Measurements from ENCODE around the gene ZBTB26.

The ZBTB26 gene

GRCh38 chr9:122931226-122932121, at the start of gene ZBTB26:
Gene ZBTB26, minus strand, starts transcription at chr9:122931512. Its CDS starts 11,578 bp downstream, at chr9:122919934.
- no peak for TF ChIP-seq GATA3 (IDR thresholded peaks at IDR 0.05; ENCODE audit: low read depth, low read length)
- TF ChIP-seq GATA2 (IDR thresholded peaks at IDR 0.05; ENCODE audit: low read depth, low read length): no peak; the same call in 1 of the 2 replicates

- TF ChIP-seq GATA2 (IDR thresholded peaks at IDR 0.05; ENCODE audit: low read depth, low read length): no peak
- no peak for TF ChIP-seq GATA3 (IDR thresholded peaks at IDR 0.05; ENCODE audit: low read depth, low read length)
These were observed 47.3 kb upstream of the ZBTB26 start for GRCh38 chr9:122978601-122979000.

GRCh38 chr9:122975196-122975595, 43.9 kb upstream of the ZBTB26 start:
- no peak for TF ChIP-seq GATA2 (IDR thresholded peaks at IDR 0.05; ENCODE audit: low read depth, low read length)
- no peak for TF ChIP-seq GATA3 (IDR thresholded peaks at IDR 0.05; ENCODE audit: low read depth, low read length)

- TF ChIP-seq GATA2 (IDR thresholded peaks at IDR 0.05; ENCODE audit: low read depth, low read length) (no peak), GATA3 (IDR thresholded peaks at IDR 0.05; ENCODE audit: low read depth, low read length) (no peak)
These were observed 29.8 kb upstream of the ZBTB26 start for GRCh38 chr9:122961139-122961538.

- TF ChIP-seq GATA2 (IDR thresholded peaks at IDR 0.05; ENCODE audit: low read depth, low read length) (no peak), GATA3 (IDR thresholded peaks at IDR 0.05; ENCODE audit: low read depth, low read length) (no peak)
These were observed 24.6 kb upstream of the ZBTB26 start for GRCh38 chr9:122955961-122956360.

GRCh38 chr9:122954253-122954691, 23.0 kb upstream of the ZBTB26 start:
- TF ChIP-seq GATA3 (IDR thresholded peaks at IDR 0.05; ENCODE audit: low read depth, low read length): no peak
- no peak for TF ChIP-seq GATA2 (IDR thresholded peaks at IDR 0.05; ENCODE audit: low read depth, low read length)

GRCh38 chr9:122951056-122951455, 19.7 kb upstream of the ZBTB26 start:
- TF ChIP-seq GATA3 (IDR thresholded peaks at IDR 0.05; ENCODE audit: low read depth, low read length) (no peak), GATA2 (IDR thresholded peaks at IDR 0.05; ENCODE audit: low read depth, low read length) (no peak)

- TF ChIP-seq GATA3 (IDR thresholded peaks at IDR 0.05; ENCODE audit: low read depth, low read length): no peak
These were observed 19.0 kb upstream of the ZBTB26 start for GRCh38 chr9:122950263-122950662.

- TF ChIP-seq GATA2 (IDR thresholded peaks at IDR 0.05; ENCODE audit: low read depth, low read length) (no peak), GATA3 (IDR thresholded peaks at IDR 0.05; ENCODE audit: low read depth, low read length) (no peak)
These were observed 18.4 kb upstream of the ZBTB26 start for GRCh38 chr9:122949696-122950095.

GRCh38 chr9:122948313-122948712, 17.0 kb upstream of the ZBTB26 start:
- no peak for TF ChIP-seq GATA2 (IDR thresholded peaks at IDR 0.05; ENCODE audit: low read depth, low read length)
- TF ChIP-seq GATA3 (IDR thresholded peaks at IDR 0.05; ENCODE audit: low read depth, low read length): no peak

- no peak for TF ChIP-seq GATA2 (IDR thresholded peaks at IDR 0.05; ENCODE audit: low read depth, low read length)
- TF ChIP-seq GATA3 (IDR thresholded peaks at IDR 0.05; ENCODE audit: low read depth, low read length): no peak
These were observed 15.2 kb upstream of the ZBTB26 start for GRCh38 chr9:122946461-122947005.

- TF ChIP-seq GATA2 (IDR thresholded peaks at IDR 0.05; ENCODE audit: low read depth, low read length) (no peak), GATA3 (IDR thresholded peaks at IDR 0.05; ENCODE audit: low read depth, low read length) (no peak)
These were observed 13.9 kb upstream of the ZBTB26 start for GRCh38 chr9:122944960-122945888.

GRCh38 chr9:122941582-122942234, 10.4 kb upstream of the ZBTB26 start:
- TF ChIP-seq GATA2 (IDR thresholded peaks at IDR 0.05; ENCODE audit: low read depth, low read length) (no peak), GATA3 (IDR thresholded peaks at IDR 0.05; ENCODE audit: low read depth, low read length) (no peak)

All from SH-SY5Y (cell line).